Left lobe of liver (tissue), 2 donors: Measurements from ENCODE around the gene KCND1. TPM values are rescaled to one million over a fixed set of nuclear protein-coding genes. Genes with fewer than 3 reads are reported as not detected.
"Not testable (repeated sequence)": the region's sequence is repeated elsewhere in the genome, so short reads cannot be mapped to it uniquely, and the experiment has no call there.

Experiments
- ATAC-seq: fragments of 200-7000 bp; cut with Tn5 transposase; one replicate; pipeline ENCODE4 v1.9.1; 2020; ENCODE audit warnings: mild to moderate bottlenecking, moderate library complexity
- DNase-seq: peaks from one replicate; pipeline ENCODE4 v3.0.0-alpha.2; 2020; ENCODE audit warnings: low spot score
- total RNA-seq: library from RNA; stranded (reverse); gene quantifications from one replicate; pipeline ENCODE4 v1.2.1, GENCODE V29; 2021
- donor health status: DM: no; HTN: no; CAD: no; lungs with moderate emphysema.
- donor health status: DM: no; HTN: yes; CAD: no.

Gene KCND1
- 0.68 TPM for total RNA-seq

- ATAC-seq (peak; percentile 29), DNase-seq (no peak)
Observed at GRCh38 chrX:48971249-48972219, at the start of gene KCND1. Gene KCND1 (minus strand): TSS chrX:48971844. CDS start chrX:48970271, 1,573 bp downstream.

- DNase-seq: peak; percentile 61
- peak; percentile 83 for ATAC-seq
Observed at GRCh38 chrX:49019599-49020249, 48.1 kb upstream of the KCND1 start.

GRCh38 chrX:49019050-49019449 lies 47.4 kb upstream of the KCND1 start:
- DNase-seq (no peak), ATAC-seq (no peak)

GRCh38 chrX:49003696-49004095 lies 32.1 kb upstream of the KCND1 start:
- DNase-seq: no peak
- no peak for ATAC-seq

- ATAC-seq (peak; percentile 96), DNase-seq (peak; percentile 78)
Observed at GRCh38 chrX:49002091-49002935, 30.7 kb upstream of the KCND1 start, which contains the start of gene GRIPAP1. Gene GRIPAP1 (minus strand): TSS chrX:49002264. CDS start chrX:49002229, 35 bp downstream.

GRCh38 chrX:49001521-49002090 lies 30.0 kb upstream of the KCND1 start:
- peak; percentile 13 for ATAC-seq

GRCh38 chrX:49000636-49001035 lies 29.0 kb upstream of the KCND1 start:
- no peak for ATAC-seq
- no peak for DNase-seq

More at GRCh38 chrX:49001521-49002090, 30.0 kb upstream of the KCND1 start:
- DNase-seq: no peak

GRCh38 chrX:48999030-48999429 lies 27.4 kb upstream of the KCND1 start:
- no peak for ATAC-seq

GRCh38 chrX:48998391-48998790 lies 26.7 kb upstream of the KCND1 start:
- no peak for ATAC-seq

More at GRCh38 chrX:48999030-48999429, 27.4 kb upstream of the KCND1 start:
- no peak for DNase-seq

GRCh38 chrX:48997865-48998264 lies 26.2 kb upstream of the KCND1 start:
- no peak for ATAC-seq
- DNase-seq: no peak

More at GRCh38 chrX:48998391-48998790, 26.7 kb upstream of the KCND1 start:
- DNase-seq: no peak

- no peak for DNase-seq
- no peak for ATAC-seq
Observed at GRCh38 chrX:48997455-48997854, 25.8 kb upstream of the KCND1 start.

GRCh38 chrX:48996969-48997368 lies 25.3 kb upstream of the KCND1 start:
- no peak for DNase-seq
- ATAC-seq: no peak

GRCh38 chrX:48992341-48992740 lies 20.7 kb upstream of the KCND1 start:
- ATAC-seq (no peak), DNase-seq (no peak)

- ATAC-seq: no peak
- DNase-seq: no peak
Observed at GRCh38 chrX:48989483-48989882, 17.8 kb upstream of the KCND1 start.

- ATAC-seq: no peak
- DNase-seq: no peak
Observed at GRCh38 chrX:48983896-48984295, 12.3 kb upstream of the KCND1 start.

- DNase-seq: no peak
- no peak for ATAC-seq
Observed at GRCh38 chrX:48983081-48983480, 11.4 kb upstream of the KCND1 start.

GRCh38 chrX:48981178-48981577 lies 9.5 kb upstream of the KCND1 start:
- ATAC-seq (no peak), DNase-seq (no peak)

GRCh38 chrX:48980341-48980740 lies 8.7 kb upstream of the KCND1 start:
- not testable (repeated sequence) for DNase-seq, ATAC-seq

GRCh38 chrX:48978226-48978625 lies 6.6 kb upstream of the KCND1 start:
- DNase-seq (no peak), ATAC-seq (no peak)

GRCh38 chrX:48976086-48976485 lies 4.4 kb upstream of the KCND1 start:
- ATAC-seq: no peak
- DNase-seq: no peak
